ENCODE measurements around the gene CAMTA1. TPM values are rescaled to one million over a fixed set of nuclear protein-coding genes. Genes with fewer than 3 reads are reported as not detected.
"Not testable (repeated sequence)": the region's sequence is repeated elsewhere in the genome, so short reads cannot be mapped to it uniquely, and the experiment has no call there.

Gene CAMTA1
- total RNA-seq, 1 donor: 19.9 TPM

DNA sequence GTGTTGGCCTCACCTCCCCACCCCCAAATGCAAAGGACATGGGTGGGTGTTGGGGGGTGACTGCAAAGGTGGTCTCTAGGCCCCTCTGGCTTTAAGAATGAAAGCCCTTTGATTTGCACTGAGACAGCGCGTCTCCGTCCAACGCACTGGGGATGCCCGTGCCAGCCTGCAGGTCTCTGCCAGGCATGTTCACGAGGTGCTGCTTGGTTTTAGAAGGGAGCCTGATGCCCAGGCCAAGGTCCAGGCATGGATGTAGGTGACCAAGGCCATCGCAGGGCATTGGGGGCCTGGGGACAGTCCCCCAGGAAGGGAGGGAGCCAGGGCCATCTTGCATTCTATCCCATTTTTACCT, 622.3 kb downstream of the CAMTA1 start:
- no peak for DNase-seq (ENCODE audit: low read depth in 2 of 3, low spot score in 2 of 3)

DNA sequence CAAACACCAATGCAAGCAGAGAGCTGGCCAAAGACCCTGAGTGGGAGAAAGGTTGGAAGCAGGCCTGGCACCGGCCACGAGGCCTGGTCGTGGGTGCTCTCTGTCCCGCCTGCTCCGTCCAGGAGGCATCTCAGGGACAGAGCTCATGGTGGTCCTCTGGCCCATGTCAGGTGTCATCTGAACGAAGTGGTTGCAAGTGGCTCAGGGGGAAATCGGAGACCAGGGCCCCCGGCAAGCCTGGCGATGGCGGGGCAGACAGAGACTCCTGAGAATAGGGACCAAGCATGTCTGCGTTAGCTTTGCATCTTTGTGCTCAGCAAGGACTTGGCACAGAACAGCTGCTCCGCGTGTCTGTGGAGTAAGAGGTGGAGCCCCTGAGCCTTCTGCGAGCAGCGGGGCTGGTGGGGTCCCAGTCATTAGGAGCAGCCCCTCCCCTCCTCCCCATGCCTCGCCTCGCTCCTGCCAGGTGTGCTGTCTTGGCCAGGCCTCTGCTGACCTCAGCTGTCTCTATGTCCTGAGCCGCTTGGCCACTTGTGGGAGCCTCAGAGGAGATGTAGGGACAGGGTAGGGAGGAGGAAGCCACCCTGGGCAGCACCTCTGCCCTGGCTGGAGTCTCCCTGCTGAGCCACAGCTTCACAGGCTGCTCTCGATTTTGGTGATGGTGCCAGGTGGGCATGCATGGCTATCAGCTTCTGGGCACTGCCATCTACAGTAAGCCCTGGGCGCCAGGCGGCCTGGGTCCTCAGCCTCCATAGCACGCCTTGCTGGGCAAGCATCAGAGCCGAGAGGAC, 622.9 kb downstream of the CAMTA1 start:
- no peak for DNase-seq (ENCODE audit: low read depth in 2 of 3, low spot score in 2 of 3)

DNA sequence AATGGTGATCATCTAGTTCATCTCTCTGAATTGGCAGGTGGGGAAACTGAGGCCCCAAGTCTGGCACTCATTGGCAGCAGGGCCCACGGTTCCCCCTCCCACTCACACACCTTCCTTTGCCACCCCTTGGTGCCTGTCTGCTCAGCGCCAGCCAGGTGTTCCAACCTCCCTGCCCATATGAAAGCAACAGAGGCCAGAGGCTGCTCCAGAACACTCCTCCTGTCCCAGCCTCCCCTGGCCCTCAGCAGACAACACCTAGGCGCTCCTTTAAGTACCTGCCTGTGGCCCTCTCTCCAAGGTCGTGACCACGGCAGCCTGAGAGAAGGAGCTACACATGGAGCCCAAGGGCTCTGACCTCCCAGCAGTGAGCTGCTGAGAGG, 623.5 kb downstream of the CAMTA1 start:
- no peak for DNase-seq (ENCODE audit: low read depth in 2 of 3, low spot score in 2 of 3)

DNA sequence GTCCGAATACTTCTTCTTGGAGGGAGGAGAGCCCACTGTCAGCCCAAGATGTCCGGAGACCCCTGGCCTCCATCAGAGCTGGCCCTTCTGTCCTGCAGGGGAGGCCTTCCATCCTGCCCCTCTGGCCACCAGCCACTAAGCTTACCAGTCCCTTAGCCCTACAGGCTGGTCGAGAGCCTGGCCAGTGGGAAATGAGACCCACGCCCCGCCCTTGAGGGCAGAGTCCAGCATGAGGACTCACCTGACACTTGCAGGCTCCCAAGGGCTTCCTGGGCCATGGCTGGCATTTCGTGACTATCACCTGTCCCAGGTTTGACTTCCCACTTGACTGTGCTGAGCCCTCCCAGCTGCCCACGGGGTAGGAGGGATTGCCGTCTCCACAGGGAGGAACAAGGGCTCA, 624.0 kb downstream of the CAMTA1 start:
- DNase-seq (ENCODE audit: low read depth in 2 of 3, low spot score in 2 of 3): no peak

DNA sequence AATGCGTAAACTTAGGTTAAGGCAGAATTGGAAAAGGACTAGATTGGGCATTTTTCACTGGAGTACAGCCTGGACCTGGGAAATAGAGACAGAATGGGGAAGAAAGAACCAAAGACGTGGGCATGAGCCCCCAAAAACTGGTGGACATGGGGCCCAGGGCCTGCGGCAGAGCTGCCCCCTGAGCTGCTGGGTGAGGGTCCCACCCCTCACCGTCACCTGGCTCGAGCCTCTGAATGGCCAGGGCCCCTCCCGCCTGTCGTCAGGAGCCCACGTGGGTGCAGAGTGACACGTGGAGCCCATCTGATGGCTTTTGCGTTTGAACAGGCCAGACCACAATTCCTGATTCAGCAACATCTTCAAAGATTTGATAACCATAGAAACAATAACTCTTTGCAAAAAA, 624.9 kb downstream of the CAMTA1 start:
- DNase-seq (ENCODE audit: low read depth in 2 of 3, low spot score in 2 of 3): no peak

DNA sequence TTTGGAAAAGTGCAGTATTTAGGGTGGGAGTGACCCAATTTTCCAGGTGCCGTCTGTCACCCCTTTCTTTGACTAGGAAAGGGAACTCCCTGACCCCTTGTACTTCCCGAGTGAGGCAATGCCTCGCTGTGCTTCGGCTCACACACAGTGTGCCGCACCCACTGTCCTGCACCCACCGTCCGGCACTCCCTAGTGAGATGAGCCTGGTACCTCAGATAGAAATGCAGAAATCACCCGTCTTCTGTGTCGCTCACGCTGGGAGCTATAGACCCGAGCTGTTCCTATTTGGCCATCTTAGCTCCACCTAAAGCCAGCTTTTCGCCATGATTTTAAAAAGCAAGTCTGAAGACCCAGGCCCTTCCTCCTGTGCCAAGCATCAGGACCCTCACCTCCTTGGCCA, 632.4 kb downstream of the CAMTA1 start:
- DNase-seq (ENCODE audit: low read depth in 2 of 3, low spot score in 2 of 3): not testable (repeated sequence)

DNA sequence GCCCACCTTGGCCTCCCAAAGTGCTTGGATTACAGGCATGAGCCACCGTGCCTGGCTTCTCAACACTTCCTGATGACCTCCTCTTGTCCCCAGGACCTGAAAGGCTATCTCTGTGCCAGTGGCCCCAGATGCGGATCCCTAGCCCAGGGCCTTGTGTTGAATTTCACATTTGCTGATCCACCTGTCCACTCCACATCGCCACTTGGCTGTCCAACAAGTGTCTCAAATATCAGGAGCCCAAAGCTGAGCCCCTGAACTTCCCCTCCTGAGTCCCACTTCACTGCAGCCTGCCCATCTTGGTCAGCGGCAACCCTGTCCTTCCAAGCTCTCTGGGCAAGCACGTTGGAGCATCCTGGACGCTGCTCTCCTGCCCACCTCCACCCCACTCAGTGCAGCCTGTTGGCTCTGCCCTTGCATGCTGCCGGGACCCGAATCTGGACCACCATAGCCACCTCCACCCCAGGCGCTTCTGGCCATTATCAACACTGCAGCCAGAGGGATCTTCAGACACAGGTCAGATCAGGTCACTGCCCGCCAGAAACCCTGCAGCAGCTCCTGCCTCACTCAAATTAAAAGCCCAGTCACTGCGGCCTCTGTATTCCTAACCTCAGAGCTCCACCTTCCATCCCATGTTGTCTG, 633.3 kb downstream of the CAMTA1 start:
- DNase-seq (ENCODE audit: low read depth in 2 of 3, low spot score in 2 of 3): no peak

DNA sequence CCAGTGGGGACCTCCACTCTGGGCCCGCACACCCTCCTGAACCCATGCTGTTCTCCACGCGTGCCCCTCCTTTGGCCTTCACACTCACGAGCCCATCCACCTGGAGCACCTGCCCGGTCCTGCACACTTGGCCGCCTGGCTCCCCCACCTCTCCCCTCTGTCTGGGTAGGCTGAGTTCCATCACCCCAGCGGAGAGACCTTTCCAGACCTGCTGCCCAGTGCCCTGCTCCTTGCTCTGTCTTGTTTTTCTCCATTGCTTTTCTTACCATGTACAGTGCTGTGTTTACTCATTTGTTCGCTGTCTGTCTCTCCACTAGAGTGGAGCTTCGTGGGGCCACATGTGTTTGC, 634.8 kb downstream of the CAMTA1 start:
- DNase-seq (ENCODE audit: low read depth in 2 of 3, low spot score in 2 of 3): no peak

DNA sequence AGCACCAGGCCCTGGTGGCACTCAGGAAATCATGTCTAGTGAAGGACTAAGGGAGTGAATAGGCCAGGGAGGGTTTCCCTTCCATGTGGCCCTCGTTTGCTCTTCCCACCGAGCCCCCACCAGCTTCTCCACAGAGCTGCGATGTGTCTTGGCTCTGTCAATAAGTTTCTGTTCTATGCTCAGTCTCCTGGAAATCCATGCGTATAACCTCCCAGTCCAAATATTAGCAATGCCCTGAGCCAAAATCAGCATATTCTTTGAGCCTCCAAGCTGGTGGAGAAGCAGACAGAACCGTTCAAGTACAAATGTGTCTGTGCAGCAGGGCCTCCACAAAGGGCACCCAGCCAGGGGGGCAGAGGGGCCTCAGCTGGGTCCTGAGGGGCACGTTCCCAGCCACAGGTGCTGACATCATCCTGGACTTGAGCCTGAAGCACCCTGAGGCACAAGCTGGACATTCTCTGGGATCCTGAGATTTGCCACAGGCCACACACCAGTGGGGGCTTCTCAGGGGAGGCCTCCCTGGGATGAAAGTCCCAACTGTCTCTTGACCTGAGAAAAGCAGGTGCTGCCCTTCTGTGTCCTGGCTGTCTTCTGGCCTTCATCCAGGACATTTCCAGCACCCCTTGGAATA, 635.3 kb downstream of the CAMTA1 start:
- no peak for DNase-seq (ENCODE audit: low read depth in 2 of 3, low spot score in 2 of 3)

DNA sequence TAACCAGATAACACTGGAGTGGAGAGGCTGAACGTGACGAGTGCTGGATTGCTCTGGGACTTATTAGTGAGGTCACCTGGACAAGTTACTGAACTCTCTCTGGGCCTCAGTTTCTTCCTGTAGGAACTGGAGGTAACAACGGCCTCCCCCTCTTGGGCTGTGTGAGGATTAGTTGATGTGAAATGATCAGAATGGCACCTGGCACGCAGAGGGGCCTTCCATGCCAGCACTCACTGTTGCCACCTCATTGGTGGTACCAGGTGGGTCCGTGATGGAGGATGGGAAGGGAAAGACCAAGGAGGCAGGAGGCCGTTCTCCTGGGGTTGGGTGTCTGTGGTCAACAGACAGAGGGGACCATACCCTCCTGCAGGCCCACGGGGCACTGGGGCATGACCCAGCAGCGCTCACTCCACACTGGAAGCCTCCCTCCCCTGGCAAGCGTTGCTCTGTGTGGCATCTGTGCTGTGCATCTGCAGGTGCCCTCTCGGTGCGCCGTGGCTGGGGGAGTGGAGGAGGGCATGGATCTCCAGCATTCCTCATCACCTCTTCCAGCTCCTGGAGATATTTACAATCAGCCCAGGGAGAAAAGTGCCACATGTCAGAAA, 636.3 kb downstream of the CAMTA1 start:
- no peak for DNase-seq (ENCODE audit: low read depth in 2 of 3, low spot score in 2 of 3)

DNA sequence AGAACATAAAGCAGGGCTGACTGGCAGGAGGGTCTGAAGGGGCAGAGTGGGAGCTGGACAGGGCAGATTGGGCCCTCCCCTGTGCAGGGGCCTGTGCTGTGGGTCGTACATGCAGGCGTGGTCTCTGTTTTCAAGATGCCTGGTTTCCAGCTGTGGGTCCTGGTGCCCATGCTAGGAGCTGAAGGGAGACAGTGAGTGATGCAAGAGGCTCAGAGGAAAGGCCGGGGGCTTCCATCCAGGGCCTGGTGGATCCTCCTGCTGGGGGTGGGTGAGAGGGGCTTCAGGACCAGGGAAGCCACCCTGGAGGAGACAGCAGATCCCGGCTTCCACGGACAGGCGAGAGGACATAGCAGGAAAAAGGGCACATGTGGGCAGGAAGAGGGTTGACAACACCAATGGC, 636.8 kb downstream of the CAMTA1 start:
- no peak for DNase-seq (ENCODE audit: low read depth in 2 of 3, low spot score in 2 of 3)

DNA sequence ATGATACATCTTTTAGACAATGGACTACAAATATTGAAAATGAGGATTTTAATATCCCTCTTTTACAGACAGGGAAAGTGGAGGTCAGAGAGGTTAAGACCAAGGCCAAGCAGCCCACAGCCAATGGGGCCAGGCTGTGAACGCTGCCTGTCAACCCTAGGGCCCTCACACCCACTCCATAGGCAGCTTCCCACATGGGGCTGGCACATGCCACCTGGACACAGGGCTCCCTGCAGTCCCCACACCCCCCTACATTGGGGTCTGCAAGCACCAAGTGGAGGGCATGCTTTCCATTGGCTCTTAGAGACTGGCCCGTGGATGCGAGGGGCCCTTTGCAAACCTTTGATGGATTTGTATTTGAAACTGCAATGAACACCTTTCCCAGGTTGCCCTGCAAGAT, 637.3 kb downstream of the CAMTA1 start:
- no peak for DNase-seq (ENCODE audit: low read depth in 2 of 3, low spot score in 2 of 3)

DNA sequence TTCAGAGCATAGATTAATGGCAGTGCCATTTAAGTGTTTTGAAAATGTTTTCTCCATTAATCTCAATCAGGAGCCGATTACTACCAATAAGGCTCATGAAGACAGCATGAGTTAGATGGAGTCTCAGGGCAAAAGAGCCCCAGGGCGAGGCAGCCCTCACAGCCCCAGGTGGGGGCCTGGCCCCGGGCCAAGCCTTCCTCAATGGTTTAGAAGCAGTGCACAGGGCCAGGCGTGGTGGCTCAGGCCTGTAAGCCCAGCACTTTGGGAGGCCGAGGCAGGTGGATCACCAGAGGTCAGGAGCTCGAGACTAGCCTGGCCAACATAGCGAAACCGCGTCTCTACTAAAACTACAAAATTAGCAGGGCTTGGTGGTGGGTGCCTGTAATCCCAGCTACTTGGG, 637.7 kb downstream of the CAMTA1 start:
- DNase-seq (ENCODE audit: low read depth in 2 of 3, low spot score in 2 of 3): no peak

DNA sequence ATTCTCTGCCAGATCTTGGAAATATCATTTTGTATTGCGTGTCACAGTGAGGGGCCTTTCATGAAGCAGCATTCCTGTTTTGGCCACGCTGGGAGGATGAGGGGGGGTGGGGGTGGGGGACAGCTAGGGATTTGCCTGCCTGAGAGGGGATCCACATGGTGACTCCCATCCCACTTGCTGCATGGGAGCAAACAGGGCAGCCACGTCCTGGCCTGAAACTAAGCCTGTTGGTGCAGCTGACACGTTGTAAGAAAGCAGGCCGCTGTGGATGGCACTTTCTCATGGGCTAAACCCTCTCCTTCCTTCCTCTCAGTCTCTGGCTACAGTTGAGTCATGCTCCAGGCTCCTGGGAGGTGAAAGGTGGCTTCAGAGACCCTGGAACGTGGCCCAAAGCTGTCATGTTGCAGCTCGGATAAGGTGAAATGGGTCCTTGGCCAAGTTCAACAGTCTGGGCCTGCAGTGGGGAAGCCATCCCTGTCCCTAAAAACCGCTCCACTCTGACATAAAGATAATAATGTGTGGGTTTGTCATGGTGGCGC, 639.2 kb downstream of the CAMTA1 start:
- DNase-seq (ENCODE audit: low read depth in 2 of 3, low spot score in 2 of 3): no peak

DNA sequence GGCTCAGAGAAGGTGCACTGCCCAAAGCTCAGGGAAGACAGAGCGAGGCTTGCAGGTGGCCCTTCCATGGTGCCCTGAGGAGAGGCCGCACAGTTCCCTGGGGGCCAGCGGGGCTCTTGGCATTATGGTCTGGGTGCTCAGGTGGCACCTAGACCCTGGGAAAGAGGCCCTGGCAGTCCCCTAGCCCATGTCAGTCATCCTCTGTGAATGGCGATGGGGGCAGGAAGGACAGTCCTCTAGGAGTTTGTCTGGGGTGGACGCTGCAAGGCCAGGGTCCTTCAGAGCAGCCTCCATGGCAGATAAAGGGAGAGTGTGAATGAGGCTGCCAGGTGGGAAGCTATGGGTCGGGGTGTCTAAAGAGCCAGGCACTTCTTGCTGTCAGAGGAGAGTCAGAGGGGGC, 640.0 kb downstream of the CAMTA1 start:
- DNase-seq (ENCODE audit: low read depth in 2 of 3, low spot score in 2 of 3): no peak

DNA sequence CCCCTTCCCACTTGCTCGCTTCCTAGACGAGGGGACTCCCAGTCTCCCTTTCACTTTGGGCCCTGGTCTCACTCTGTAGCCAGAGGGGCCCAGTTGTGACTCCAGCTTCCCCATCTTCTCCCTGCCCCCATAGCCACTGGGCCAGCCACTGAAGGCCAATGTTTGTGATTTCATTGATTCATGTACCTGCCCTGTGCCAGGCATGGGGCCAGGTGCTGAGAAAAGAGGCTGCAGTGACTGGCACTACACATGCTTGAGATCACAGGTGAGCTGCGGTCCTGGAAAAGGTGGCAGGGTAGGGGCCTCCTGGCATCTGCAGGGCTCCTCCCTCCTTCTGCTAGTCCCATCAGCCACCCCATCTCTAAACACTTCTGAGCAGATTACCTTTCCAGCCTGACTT, 640.5 kb downstream of the CAMTA1 start:
- no peak for DNase-seq (ENCODE audit: low read depth in 2 of 3, low spot score in 2 of 3)

DNA sequence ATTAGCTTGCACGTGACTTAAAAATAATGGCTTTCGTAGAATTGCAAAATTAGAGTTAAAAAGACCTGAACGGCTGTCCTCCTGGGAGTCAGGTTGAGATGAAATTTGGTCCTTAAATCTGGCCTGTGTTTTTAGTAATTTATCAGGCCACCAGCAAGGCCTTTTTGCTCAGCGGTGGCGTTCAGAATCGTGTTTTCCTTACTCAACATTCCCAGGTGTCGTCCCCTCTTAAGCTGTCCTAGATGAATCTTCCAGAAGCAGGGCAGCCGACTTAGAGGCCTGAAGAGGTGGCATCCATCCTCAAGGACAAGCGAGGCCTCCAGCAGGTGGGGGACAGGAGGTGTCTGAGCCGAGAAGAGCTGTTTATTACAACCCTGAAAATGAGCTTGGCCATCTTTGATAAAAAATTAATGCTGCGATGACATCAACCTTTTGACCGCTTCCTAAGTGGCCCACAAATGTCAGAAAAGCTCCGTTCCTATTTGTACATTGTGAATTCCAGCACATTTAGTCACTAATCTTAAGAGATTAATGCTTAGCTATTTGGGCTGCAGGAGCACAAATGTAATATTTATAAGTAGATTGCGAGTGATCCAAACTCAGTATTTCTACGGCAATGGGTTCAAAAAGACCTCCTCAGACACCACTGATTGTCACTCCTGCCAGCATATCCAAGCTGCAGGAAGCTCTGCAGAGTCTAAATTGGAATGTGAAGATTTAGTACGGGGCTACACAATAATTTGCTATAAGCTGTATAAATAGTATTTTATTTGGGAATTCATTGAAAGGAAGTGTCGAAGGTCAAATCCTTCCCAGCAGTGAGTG, 641.7 kb downstream of the CAMTA1 start:
- DNase-seq (ENCODE audit: low read depth in 2 of 3, low spot score in 2 of 3): no peak

DNA sequence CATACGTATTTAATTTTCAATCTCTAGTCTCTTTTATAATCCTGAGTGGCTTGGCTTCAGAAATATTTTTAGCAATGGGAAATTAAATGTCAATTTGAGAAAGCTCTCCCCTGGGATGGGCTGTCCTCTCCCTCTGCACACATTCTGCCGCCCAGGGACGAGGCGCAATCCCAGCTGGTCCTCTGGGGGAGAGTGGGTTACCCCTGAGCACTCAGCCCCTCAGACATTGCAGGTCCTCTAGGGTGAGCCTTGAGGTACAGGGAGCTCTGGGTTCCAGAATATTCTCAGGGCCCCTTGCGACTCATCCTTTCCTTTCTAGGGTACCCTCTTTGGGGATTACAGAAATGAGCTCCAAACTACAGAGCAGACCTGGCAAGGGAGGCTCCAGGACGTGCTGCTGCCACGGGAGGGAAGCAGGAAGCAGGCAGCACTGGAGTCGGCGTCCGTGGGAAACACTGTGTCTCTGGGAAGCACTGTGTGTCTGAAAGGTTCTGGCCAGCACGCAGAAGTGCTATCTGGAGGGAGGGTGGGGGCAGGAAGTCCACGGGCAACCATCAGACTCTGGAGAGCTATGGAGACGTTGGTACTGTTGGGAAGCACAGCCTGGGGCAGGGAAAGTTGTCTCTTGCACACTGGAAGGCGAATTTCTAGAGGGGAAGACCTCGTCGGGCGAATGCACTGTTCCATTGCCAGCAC, 642.5 kb downstream of the CAMTA1 start:
- no peak for DNase-seq (ENCODE audit: low read depth in 2 of 3, low spot score in 2 of 3)

DNA sequence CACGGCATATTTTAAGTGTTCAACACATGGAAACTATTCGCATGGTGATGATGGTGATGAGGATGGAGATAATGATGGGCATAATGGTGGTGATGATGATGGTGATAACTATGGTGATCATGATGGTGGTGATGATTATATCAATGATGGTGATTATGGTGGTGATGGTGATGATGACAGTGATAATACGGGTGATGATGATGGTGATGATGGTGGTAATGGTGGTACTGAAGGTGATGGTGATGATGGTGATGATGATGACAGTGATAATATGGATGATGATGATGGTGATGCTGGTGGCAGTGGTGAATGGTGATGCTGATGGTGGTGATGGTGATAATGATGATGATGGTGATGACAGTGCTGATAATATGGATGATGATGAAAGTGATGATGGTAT, 644.0 kb downstream of the CAMTA1 start:
- DNase-seq (ENCODE audit: low read depth in 2 of 3, low spot score in 2 of 3): no peak

DNA sequence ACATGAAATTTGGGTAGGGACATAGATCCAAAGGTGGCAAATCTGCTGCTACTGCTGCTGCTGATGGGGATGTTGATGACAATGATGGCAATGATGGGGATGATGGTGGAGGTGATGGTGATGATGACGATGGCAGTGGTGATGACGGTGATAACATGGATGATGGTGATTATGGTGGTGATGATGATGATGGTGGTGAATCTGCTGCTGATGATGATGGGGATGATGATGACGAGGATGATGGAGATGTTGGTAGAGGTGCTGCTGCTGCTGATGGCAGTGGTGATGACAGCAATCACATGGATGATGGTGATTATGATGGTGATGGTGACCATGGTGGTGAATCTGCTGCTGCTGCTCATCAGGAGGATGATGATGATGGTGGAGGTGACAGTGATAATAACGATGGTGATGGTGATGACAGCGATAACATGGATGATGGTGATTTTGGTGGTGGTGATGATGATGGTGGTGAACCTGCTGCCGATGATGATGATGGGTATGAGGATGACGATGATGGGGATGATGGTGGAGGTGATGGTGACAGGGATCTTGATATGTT, 644.9 kb downstream of the CAMTA1 start:
- no peak for DNase-seq (ENCODE audit: low read depth in 2 of 3, low spot score in 2 of 3)
